Liver (tissue), 9 donors: Measurements from ENCODE around the gene TMEM269. TPM values are rescaled to one million over a fixed set of nuclear protein-coding genes. Genes with fewer than 3 reads are reported as not detected.

Experiments used
- DNase-seq: peaks from one replicate; pipeline ENCODE4 v3.0.0-alpha.2; 2017; ENCODE audit warnings: low spot score
- H3K27ac ChIP-seq, 2 donors: one replicate each; pipeline ENCODE4 v1.7.0; 2013; ENCODE audit warnings: inconsistent platforms in 2 of 2, low read length in 2 of 2, control low read depth in 1 of 2, low read depth in 1 of 2, mild to moderate bottlenecking in 1 of 2
- H3K27me3 ChIP-seq, 4 donors: one replicate each; pipeline versions ENCODE4 v1.6.1 to v1.7.0; 2013; ENCODE audit warnings: low read length in 3 of 4, inconsistent platforms in 1 of 4, mild to moderate bottlenecking in 1 of 4, moderate library complexity in 1 of 4; ENCODE audit not compliant: control insufficient read depth in 4 of 4, insufficient read depth in 4 of 4
- H3K36me3 ChIP-seq, 4 donors: one replicate each; pipeline versions ENCODE4 v1.6.1 to v1.7.0; 2013; ENCODE audit warnings: low read length in 3 of 4, mild to moderate bottlenecking in 3 of 4, low read depth in 1 of 4, moderate library complexity in 1 of 4; ENCODE audit not compliant: control insufficient read depth in 4 of 4, insufficient read depth in 3 of 4
- H3K4me1 ChIP-seq, 4 donors: one replicate each; pipeline versions ENCODE4 v1.6.1 to v1.7.0; 2013; ENCODE audit warnings: low read length in 3 of 4, mild to moderate bottlenecking in 3 of 4, moderate library complexity in 1 of 4; ENCODE audit not compliant: control insufficient read depth in 4 of 4, insufficient read depth in 4 of 4
- H3K4me3 ChIP-seq, 3 donors: one replicate each; pipeline versions ENCODE4 v1.6.1 to v1.7.0; 2013; ENCODE audit warnings: low read length in 3 of 3, control low read depth in 1 of 3, low read depth in 1 of 3, mild to moderate bottlenecking in 1 of 3
- H3K9ac ChIP-seq, 2 donors: one replicate each; pipeline ENCODE4 v1.7.0; 2013; ENCODE audit warnings: low read length in 2 of 2, mild to moderate bottlenecking in 2 of 2, moderate library complexity in 2 of 2, control low read depth in 1 of 2, low read depth in 1 of 2
- H3K9me3 ChIP-seq, 4 donors: one replicate each; pipeline versions ENCODE4 v1.6.1 to v1.7.0; 2013; ENCODE audit warnings: low read length in 3 of 4; ENCODE audit not compliant: control insufficient read depth in 4 of 4
- ATF3 ChIP-seq: IDR thresholded peaks from 2 replicates; pipeline ENCODE4 v1.6.1; 2016; ENCODE audit warnings: antibody characterized with exemption
- CTCF ChIP-seq: fragments of 150-350 bp; IDR thresholded peaks from 2 replicates; pipeline ENCODE4 v1.5.1; 2017; ENCODE audit warnings: improper control_type of control experiment, low read depth, low read length; ENCODE audit not compliant: missing input control
- EGR1 ChIP-seq, 2 donors: IDR thresholded peaks; 2 replicates each; pipeline ENCODE4 v1.6.1; 2016 to 2018; ENCODE audit warnings: antibody characterized with exemption in 2 of 2, low read depth in 2 of 2
- FOXA1 ChIP-seq: IDR thresholded peaks from 2 replicates; pipeline ENCODE4 v1.6.1; 2016; ENCODE audit warnings: antibody characterized with exemption
- FOXA2 ChIP-seq: IDR thresholded peaks from 2 replicates; pipeline ENCODE4 v1.6.1; 2016; ENCODE audit warnings: antibody characterized with exemption
- GABPA ChIP-seq, 2 donors: IDR thresholded peaks in 1 of 2; conservative IDR thresholded peaks in 1 of 2; 2 replicates each; pipeline ENCODE4 v1.6.1; 2016; ENCODE audit warnings: antibody characterized with exemption in 2 of 2, mild to moderate bottlenecking in 1 of 2, moderate library complexity in 1 of 2
- HNF4A ChIP-seq, 2 donors: conservative IDR thresholded peaks; 2 replicates each; pipeline ENCODE4 v1.6.1; 2016; ENCODE audit warnings: antibody characterized with exemption in 2 of 2, mild to moderate bottlenecking in 2 of 2
- HNF4G ChIP-seq: IDR thresholded peaks from 2 replicates; pipeline ENCODE4 v1.6.1; 2016; ENCODE audit warnings: antibody characterized with exemption
- JUND ChIP-seq, 2 donors: IDR thresholded peaks; 2 replicates each; pipeline ENCODE4 v1.6.1; 2016; ENCODE audit warnings: antibody characterized with exemption in 2 of 2
- NR2F2 ChIP-seq: IDR thresholded peaks from 2 replicates; pipeline ENCODE4 v1.6.1; 2016; ENCODE audit warnings: antibody characterized with exemption
- RAD21 ChIP-seq, 2 donors: IDR thresholded peaks; 2 replicates each; pipeline ENCODE4 v1.6.1; 2016; ENCODE audit warnings: antibody characterized with exemption in 2 of 2, mild to moderate bottlenecking in 2 of 2
- RXRA ChIP-seq, 2 donors: IDR thresholded peaks; 2 replicates each; pipeline ENCODE4 v1.6.1; 2017 to 2018; ENCODE audit warnings: antibody characterized with exemption in 2 of 2, mild to moderate bottlenecking in 1 of 2
- SP1 ChIP-seq: IDR thresholded peaks from 2 replicates; pipeline ENCODE4 v1.6.1; 2018; ENCODE audit warnings: antibody characterized with exemption, mild to moderate bottlenecking
- YY1 ChIP-seq: IDR thresholded peaks from 2 replicates; pipeline ENCODE4 v1.6.1; 2016; ENCODE audit warnings: antibody characterized with exemption, mild to moderate bottlenecking
- ZBTB33 ChIP-seq: IDR thresholded peaks from 2 replicates; pipeline ENCODE4 v1.6.1; 2016; ENCODE audit warnings: antibody characterized with exemption
- WGBS: extraction: QIAGEN DNeasy Blood & Tissue Kit; methylation state at CpG from one replicate; pipeline ENCODE4 v1.1.7; 2013; 5-methylcytosine and 5-hydroxymethylcytosine counted together
- polyA plus RNA-seq, 2 donors: library from polyadenylated mRNA; stranded (reverse) in 1 of 2; unstranded in 1 of 2; fragments of 200-250 nt in 1 of 2; fragments of >200 nt in 1 of 2; fragmentation: Nextera tagmentation in 1 of 2; extraction: Ambion mirVana in 1 of 2; gene quantifications; one replicate each; pipeline versions ENCODE4 v1.2.1 to v1.2.3, GENCODE V29; 2013 to 2015
- total RNA-seq, 2 donors: library from RNA; depleted of rRNA; stranded (reverse); fragments of >200 nt; gene quantifications; one replicate each; pipeline ENCODE4 v1.2.3, GENCODE V29; 2014
- TF ChIP-seq, protein P1 (sequence below): IDR thresholded peaks from 2 replicates; pipeline ENCODE4 v1.6.1; 2016; ENCODE audit warnings: antibody characterized with exemption, mild to moderate bottlenecking
- TF ChIP-seq, protein P2 (sequence below): IDR thresholded peaks from 2 replicates; pipeline ENCODE4 v1.6.1; 2016; ENCODE audit warnings: antibody characterized with exemption
- donor health status: healthy.
- donor health status: healthy.
- donor health status: healthy.
- donor health status: healthy.
- donor health status: healthy.

The TMEM269 gene
- total and polyA plus RNA-seq, 4 donors = 0.05 to 0.08 TPM; not detected in 2

DNA sequence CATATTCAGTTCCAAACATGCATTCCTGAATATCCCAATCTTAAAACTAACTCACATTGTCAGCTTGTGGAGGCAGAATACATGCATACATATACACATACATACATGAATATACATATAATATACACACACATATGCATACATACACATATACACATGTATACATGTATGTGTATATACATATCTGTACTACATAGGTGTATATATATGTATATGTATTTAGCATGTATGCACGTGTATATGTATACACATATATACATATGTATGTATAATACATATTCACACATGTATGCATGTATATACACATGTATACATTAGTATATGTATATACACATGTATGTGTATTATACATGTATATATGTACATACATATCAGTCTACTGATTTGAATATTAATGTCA lies 60.4 kb downstream of the TMEM269 start:
- Histone ChIP-seq H3K4me1 (peaks cover 0 to 20% (median 17%) of the 10 kb centered on the region in 4 donors), H3K9ac (no peak overlapping the region), H3K36me3 (peaks cover 1 to 15% (median 11%) of the 10 kb centered on the region in 4 donors), H3K4me3 (no peak overlapping the region), H3K27ac (no peak overlapping the region), H3K9me3 (no peaks in the 10 kb centered on the region), H3K27me3 (no peaks in the 10 kb centered on the region)
- DNase-seq = no peak
- TF ChIP-seq, protein P1, sequence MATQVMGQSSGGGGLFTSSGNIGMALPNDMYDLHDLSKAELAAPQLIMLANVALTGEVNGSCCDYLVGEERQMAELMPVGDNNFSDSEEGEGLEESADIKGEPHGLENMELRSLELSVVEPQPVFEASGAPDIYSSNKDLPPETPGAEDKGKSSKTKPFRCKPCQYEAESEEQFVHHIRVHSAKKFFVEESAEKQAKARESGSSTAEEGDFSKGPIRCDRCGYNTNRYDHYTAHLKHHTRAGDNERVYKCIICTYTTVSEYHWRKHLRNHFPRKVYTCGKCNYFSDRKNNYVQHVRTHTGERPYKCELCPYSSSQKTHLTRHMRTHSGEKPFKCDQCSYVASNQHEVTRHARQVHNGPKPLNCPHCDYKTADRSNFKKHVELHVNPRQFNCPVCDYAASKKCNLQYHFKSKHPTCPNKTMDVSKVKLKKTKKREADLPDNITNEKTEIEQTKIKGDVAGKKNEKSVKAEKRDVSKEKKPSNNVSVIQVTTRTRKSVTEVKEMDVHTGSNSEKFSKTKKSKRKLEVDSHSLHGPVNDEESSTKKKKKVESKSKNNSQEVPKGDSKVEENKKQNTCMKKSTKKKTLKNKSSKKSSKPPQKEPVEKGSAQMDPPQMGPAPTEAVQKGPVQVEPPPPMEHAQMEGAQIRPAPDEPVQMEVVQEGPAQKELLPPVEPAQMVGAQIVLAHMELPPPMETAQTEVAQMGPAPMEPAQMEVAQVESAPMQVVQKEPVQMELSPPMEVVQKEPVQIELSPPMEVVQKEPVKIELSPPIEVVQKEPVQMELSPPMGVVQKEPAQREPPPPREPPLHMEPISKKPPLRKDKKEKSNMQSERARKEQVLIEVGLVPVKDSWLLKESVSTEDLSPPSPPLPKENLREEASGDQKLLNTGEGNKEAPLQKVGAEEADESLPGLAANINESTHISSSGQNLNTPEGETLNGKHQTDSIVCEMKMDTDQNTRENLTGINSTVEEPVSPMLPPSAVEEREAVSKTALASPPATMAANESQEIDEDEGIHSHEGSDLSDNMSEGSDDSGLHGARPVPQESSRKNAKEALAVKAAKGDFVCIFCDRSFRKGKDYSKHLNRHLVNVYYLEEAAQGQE = no peak
- TF ChIP-seq GABPA (IDR thresholded peaks at IDR 0.05 in 1 of 2, conservative IDR thresholded peaks at IDR 0.05 in 1 of 2) (no peak), JUND (IDR thresholded peaks at IDR 0.05) (no peak), CTCF (no peak), ATF3 (no peak), SP1 (no peak), RXRA (IDR thresholded peaks at IDR 0.05) (no peak), RAD21 (IDR thresholded peaks at IDR 0.05) (no peak), HNF4G (no peak), ZBTB33 (no peak), YY1 (no peak), EGR1 (IDR thresholded peaks at IDR 0.05; ENCODE audit: low read depth in 2 of 2) (no peak), NR2F2 (no peak), FOXA1 (no peak), HNF4A (conservative IDR thresholded peaks at IDR 0.05) (no peak), FOXA2 (no peak)
- 66% methylated on average over 1 of the region's 1 CpG for WGBS

GRCh38 chr1:42845866-42846256 lies 61.1 kb downstream of the TMEM269 start:
- Histone ChIP-seq H3K27ac (no peak overlapping the region), H3K4me3 (peak overlapping the region; percentile 66 to 82 (median 71)), H3K36me3 (peaks cover 2 to 18% (median 15%) of the 10 kb centered on the region in 4 donors), H3K27me3 (no peaks in the 10 kb centered on the region), H3K4me1 (peaks cover 0 to 20% (median 17%) of the 10 kb centered on the region in 4 donors), H3K9ac (peak overlapping the region in 1 of 2 donors; percentile 21), H3K9me3 (no peaks in the 10 kb centered on the region)
- TF ChIP-seq, protein P1 = no peak
- TF ChIP-seq GABPA (IDR thresholded peaks at IDR 0.05 in 1 of 2, conservative IDR thresholded peaks at IDR 0.05 in 1 of 2) = no peak
- no peak for TF ChIP-seq ATF3
- TF ChIP-seq JUND (IDR thresholded peaks at IDR 0.05) = no peak
- TF ChIP-seq EGR1 (IDR thresholded peaks at IDR 0.05; ENCODE audit: low read depth in 2 of 2) = no peak
- no peak for TF ChIP-seq YY1
- no peak for TF ChIP-seq ZBTB33
- TF ChIP-seq FOXA2 = no peak
- TF ChIP-seq, protein P2, sequence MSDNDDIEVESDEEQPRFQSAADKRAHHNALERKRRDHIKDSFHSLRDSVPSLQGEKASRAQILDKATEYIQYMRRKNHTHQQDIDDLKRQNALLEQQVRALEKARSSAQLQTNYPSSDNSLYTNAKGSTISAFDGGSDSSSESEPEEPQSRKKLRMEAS = no peak
- no peak for TF ChIP-seq RXRA (IDR thresholded peaks at IDR 0.05)
- TF ChIP-seq HNF4G = no peak
- DNase-seq = no peak
- WGBS = 10% methylated on average over 10 of the region's 10 CpGs
